Panc1 (cell line): ENCODE measurements around the gene MAN2B1. TPM values are rescaled to one million over a fixed set of nuclear protein-coding genes. Genes with fewer than 3 reads are reported as not detected.
A peak's percentile ranks its signal among the peaks of the same experiment; 100 is the strongest.

Experiments
- ATAC-seq: fragments of 200-7000 bp; cut with Tn5 transposase; 2 replicates; pipeline ENCODE4 v1.9.1; 2020; ENCODE audit warnings: mild to moderate bottlenecking, moderate library complexity
- BruUV-seq: library from RNA; stranded (reverse); fragments of 400-500 nt; replicated peaks from 2 replicates; lab custom pipeline; 2021; lab: Mats Ljungman, UMichigan
- CTCF ChIA-PET: fragments of 300-600 bp; sonication (Branson Sonifier 250); formaldehyde crosslinking; loops from one replicate; lab custom pipeline; 2022; ENCODE audit warnings: antibody characterized with exemption; lab: Charles Lee
- POLR2A ChIA-PET: fragments of 300-600 bp; sonication (Branson Sonifier 250); formaldehyde crosslinking; loops from one replicate; lab custom pipeline; 2022; ENCODE audit warnings: antibody characterized with exemption; lab: Charles Lee
- DNase-seq: peaks from one replicate; pipeline ENCODE4 v3.0.0-alpha.2; 2010; ENCODE audit warnings: low read depth, low spot score
- H3K27ac ChIP-seq: 2 replicates; pipeline ENCODE4 v1.5.1; 2011; ENCODE audit warnings: mild to moderate bottlenecking, low read length, inconsistent platforms
- H3K27me3 ChIP-seq: fragments of 200-500 bp; sonication (Bioruptor generic); 2 replicates; pipeline ENCODE4 v1.6.0; 2014; ENCODE audit warnings: low read length, inconsistent platforms; ENCODE audit not compliant: control insufficient read depth, insufficient read depth
- H3K36me3 ChIP-seq: fragments of 200-500 bp; sonication (Bioruptor generic); 2 replicates; pipeline ENCODE4 v1.5.1; 2014; ENCODE audit warnings: inconsistent platforms, mild to moderate bottlenecking, low read length, moderate library complexity; ENCODE audit not compliant: control insufficient read depth, insufficient read depth
- H3K4me1 ChIP-seq: 2 replicates; pipeline ENCODE4 v1.5.1; 2011; ENCODE audit warnings: inconsistent platforms, mild to moderate bottlenecking, low read length, moderate library complexity; ENCODE audit not compliant: control insufficient read depth, insufficient read depth
- H3K4me3 ChIP-seq, 2 experiments: 2 replicates each; pipeline ENCODE4 v1.5.1; 2011 to 2012; ENCODE audit warnings: low read depth in 2 of 2, low read length in 2 of 2, mild to moderate bottlenecking in 2 of 2, inconsistent platforms in 1 of 2, moderate library complexity in 1 of 2
- H3K9me3 ChIP-seq: fragments of 200-500 bp; sonication (Bioruptor generic); 2 replicates; pipeline ENCODE4 v1.5.1; 2014; ENCODE audit warnings: low read depth, mild to moderate bottlenecking, inconsistent platforms, low read length, moderate library complexity; ENCODE audit not compliant: control insufficient read depth, insufficient read depth
- CTCF ChIP-seq: fragments of 450-650 bp; IDR thresholded peaks from 2 replicates; pipeline ENCODE4 v1.5.1; 2017; ENCODE audit warnings: mild to moderate bottlenecking
- POLR2AphosphoS5 ChIP-seq: IDR thresholded peaks from 2 replicates; pipeline ENCODE4 v1.6.1; 2012; ENCODE audit warnings: mild to moderate bottlenecking, low read depth, low read length, moderate library complexity
- REST ChIP-seq, 2 experiments: IDR thresholded peaks; 2 replicates each; pipeline ENCODE4 v1.6.1; 2011 to 2012; ENCODE audit warnings: low read depth in 2 of 2, control low read depth in 1 of 2, low read length in 1 of 2, mild to moderate bottlenecking in 1 of 2, moderate library complexity in 1 of 2; ENCODE audit not compliant: insufficient read depth in 1 of 2
- SIN3A ChIP-seq: IDR thresholded peaks from 2 replicates; pipeline ENCODE4 v1.6.1; 2012; ENCODE audit warnings: low read depth, mild to moderate bottlenecking, low read length, moderate library complexity, borderline replicate concordance; ENCODE audit not compliant: insufficient read depth
- TCF7L2 ChIP-seq: IDR thresholded peaks from 2 replicates; pipeline ENCODE4 v1.6.1; 2011; ENCODE audit warnings: mild to moderate bottlenecking, low read depth, low read length, inconsistent platforms
- in situ Hi-C: cut with HindIII; loops from 2 replicates; pipeline ENCODE4 v1.10.0; 2016; ENCODE audit warnings: low sequenced_read_pairs, low pct_unique_long_range_greater_than_20kb
- intact Hi-C: fragments of 100-400 bp; cut with micrococcal nuclease; formaldehyde crosslinking; loops from one replicate; pipeline ENCODE4 v1.10.0; 2022; ENCODE audit not compliant: unreplicated experiment
- total RNA-seq: library from RNA; stranded (reverse); gene quantifications from one replicate; pipeline ENCODE4 v1.2.1, GENCODE V29; 2021; ENCODE audit not compliant: unreplicated experiment

MAN2B1 gene
- total RNA-seq, 1 experiment from 2014 or later = 43.0 TPM

DNA sequence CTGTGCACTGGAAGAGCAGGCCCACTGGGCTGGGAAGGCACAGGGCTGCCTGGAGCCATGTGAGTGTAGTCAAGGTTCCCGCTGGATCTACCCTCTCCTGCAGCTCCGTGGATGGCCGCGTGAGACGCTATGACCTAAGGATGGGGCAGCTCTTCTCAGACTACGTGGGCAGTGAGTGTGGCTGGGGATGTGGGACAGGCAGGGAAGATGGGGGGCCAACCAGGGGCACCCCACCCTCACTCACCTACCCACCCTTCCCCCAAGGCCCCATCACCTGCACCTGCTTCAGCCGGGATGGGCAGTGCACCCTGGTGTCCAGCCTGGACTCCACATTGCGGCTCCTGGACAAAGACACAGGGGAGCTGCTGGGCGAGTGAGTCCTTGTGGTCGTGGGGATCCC lies 6.2 kb upstream of the MAN2B1 start:
- BruUV-seq = no TSS peak

GRCh38 chr19:12670159-12670928 lies 3.8 kb upstream of the MAN2B1 start:
- H3K4me3 ChIP-seq = peak overlapping the region; percentile 87 to 93
- ATAC-seq (peak; percentile 8; the same call in 1 of the 2 replicates), DNase-seq (no peak)
- no peaks in the 10 kb centered on the region for H3K27me3 ChIP-seq
- BruUV-seq = TSS peak; percentile 87
- intact Hi-C loops (loop anchor here (10.0 kb wide), 1 partner anchor 106 kb away; no protein-coding TSS in a partner anchor), in situ Hi-C loops (no loop called here)
- TF ChIP-seq SIN3A (no peak), TCF7L2 (no peak), POLR2AphosphoS5 (no peak), CTCF (no peak), REST (IDR thresholded peaks at IDR 0.05; ENCODE audit: insufficient read depth in 1 of 2, low read depth in 2 of 2, low read length in 1 of 2) (no peak)
- POLR2A ChIA-PET = no interaction called here
- CTCF ChIA-PET = no interaction called here
- peaks cover 3% of the 10 kb centered on the region for H3K4me1 ChIP-seq
- H3K36me3 ChIP-seq = peaks cover 3% of the 10 kb centered on the region; the same call in 1 of the 2 replicates
- H3K27ac ChIP-seq = peak overlapping the region; percentile 98
- H3K9me3 ChIP-seq = no peaks in the 10 kb centered on the region

More for the DNA sequence above, 6.2 kb upstream of the MAN2B1 start:
- Histone ChIP-seq H3K4me1 (no peaks in the 10 kb centered on the region; the same call in 1 of the 2 replicates), H3K27me3 (no peaks in the 10 kb centered on the region), H3K36me3 (peaks cover 3% of the 10 kb centered on the region; the same call in 1 of the 2 replicates), H3K9me3 (no peaks in the 10 kb centered on the region), H3K27ac (no peak overlapping the region), H3K4me3 (no peak overlapping the region)
- ChIA-PET POLR2A (no interaction called here), CTCF (interaction anchor here (0.6 to 0.8 kb wide), 2 partner anchors 34 to 614 kb away, joined by 3 to 6 read pairs; no protein-coding TSS in a partner anchor)
- DNase-seq = no peak
- in situ Hi-C loops (no loop called here), intact Hi-C loops (loop anchor here (10.0 kb wide), 1 partner anchor 108 kb away; no protein-coding TSS in a partner anchor)
- ATAC-seq = no peak
- TF ChIP-seq TCF7L2 (no peak), SIN3A (no peak)
